H7 (cell line): ENCODE measurements around the gene CBL. TPM values are rescaled to one million over a fixed set of nuclear protein-coding genes. Genes with fewer than 3 reads are reported as not detected.
A peak's percentile ranks its signal among the peaks of the same experiment; 100 is the strongest.
"Not testable (repeated sequence)": the region's sequence is repeated elsewhere in the genome, so short reads cannot be mapped to it uniquely, and the experiment has no call there.

Experiments used
- DNase-seq: peaks from one replicate; pipeline ENCODE4 v3.0.0; 2012
- H3K27me3 ChIP-seq: 2 replicates; pipeline ENCODE4 v1.6.0; 2011; ENCODE audit warnings: mild to moderate bottlenecking, low read length; ENCODE audit not compliant: control insufficient read depth, insufficient read depth
- H3K36me3 ChIP-seq: replicated peaks from 2 replicates; pipeline ENCODE4 v1.5.1; 2011; ENCODE audit warnings: low read length; ENCODE audit not compliant: control insufficient read depth, insufficient read depth
- H3K4me3 ChIP-seq: 2 replicates; pipeline ENCODE4 v1.5.1; 2011; ENCODE audit warnings: low read depth, mild to moderate bottlenecking, control low read depth, low read length, moderate library complexity; ENCODE audit not compliant: insufficient read depth
- total RNA-seq: library from RNA; depleted of rRNA; stranded (reverse); fragments of >200 nt; shearing (Covaris generic); gene quantifications from 2 replicates; pipeline ENCODE4 v1.2.3, GENCODE V29; 2014

CBL gene
- total RNA-seq, 1 experiment from 2014 or later, result 16.1 TPM

GRCh38 chr11:119178166-119178680 lies 27.9 kb upstream of the CBL start:
- no peak overlapping the region for H3K4me3 ChIP-seq
- peaks cover 1% of the 10 kb centered on the region for H3K36me3 ChIP-seq
- DNase-seq, result no peak
- no peaks in the 10 kb centered on the region for H3K27me3 ChIP-seq

GRCh38 chr11:119179342-119179741 lies 26.8 kb upstream of the CBL start:
- Histone ChIP-seq H3K27me3 (no peaks in the 10 kb centered on the region), H3K36me3 (peaks cover 1% of the 10 kb centered on the region), H3K4me3 (no peak overlapping the region)
- DNase-seq, result no peak

- no peak overlapping the region for H3K4me3 ChIP-seq
- DNase-seq, result no peak
- H3K27me3 ChIP-seq, result no peaks in the 10 kb centered on the region
- peaks cover under 1% of the 10 kb centered on the region for H3K36me3 ChIP-seq
Measured at GRCh38 chr11:119179983-119180382, 26.2 kb upstream of the CBL start.

GRCh38 chr11:119180729-119181676 lies 25.1 kb upstream of the CBL start:
- DNase-seq, result no peak
- Histone ChIP-seq H3K4me3 (no peak overlapping the region), H3K36me3 (no peaks in the 10 kb centered on the region), H3K27me3 (no peaks in the 10 kb centered on the region)

DNA sequence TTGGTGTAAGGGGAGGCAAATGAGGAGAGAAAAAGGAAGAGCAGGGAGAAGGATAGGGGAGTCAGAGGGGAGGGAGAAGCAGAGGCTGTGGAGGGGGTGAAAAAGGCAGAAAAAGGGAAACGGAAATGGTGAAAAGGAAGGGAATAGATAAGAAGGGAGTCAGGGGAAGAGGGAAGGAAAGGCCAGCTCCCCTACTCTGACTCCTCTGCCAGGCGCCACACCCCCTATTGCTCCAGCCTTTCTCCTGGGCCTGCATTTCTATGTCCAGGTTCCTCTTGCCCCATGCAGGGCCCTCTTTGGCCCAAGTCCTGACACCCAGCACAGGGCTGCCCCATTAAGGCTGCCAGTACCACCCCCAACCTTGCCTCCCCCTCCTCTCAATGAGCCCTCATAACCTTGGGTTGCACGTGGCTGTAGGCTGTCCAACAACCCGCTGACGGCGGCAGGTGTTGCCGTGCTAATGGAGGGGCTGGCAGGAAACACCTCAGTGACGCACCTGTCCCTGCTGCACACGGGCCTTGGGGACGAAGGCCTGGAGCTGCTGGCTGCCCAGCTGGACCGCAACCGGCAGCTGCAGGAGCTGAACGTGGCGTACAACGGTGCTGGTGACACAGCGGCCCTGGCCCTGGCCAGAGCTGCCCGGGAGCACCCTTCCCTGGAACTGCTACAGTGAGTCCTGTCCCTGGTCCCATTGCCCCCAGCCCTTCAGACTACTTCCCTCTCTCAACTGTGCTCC lies 24.3 kb upstream of the CBL start:
- no peaks in the 10 kb centered on the region for H3K27me3 ChIP-seq
- DNase-seq, result no peak
- no peak overlapping the region for H3K4me3 ChIP-seq
- no peaks in the 10 kb centered on the region for H3K36me3 ChIP-seq

DNA sequence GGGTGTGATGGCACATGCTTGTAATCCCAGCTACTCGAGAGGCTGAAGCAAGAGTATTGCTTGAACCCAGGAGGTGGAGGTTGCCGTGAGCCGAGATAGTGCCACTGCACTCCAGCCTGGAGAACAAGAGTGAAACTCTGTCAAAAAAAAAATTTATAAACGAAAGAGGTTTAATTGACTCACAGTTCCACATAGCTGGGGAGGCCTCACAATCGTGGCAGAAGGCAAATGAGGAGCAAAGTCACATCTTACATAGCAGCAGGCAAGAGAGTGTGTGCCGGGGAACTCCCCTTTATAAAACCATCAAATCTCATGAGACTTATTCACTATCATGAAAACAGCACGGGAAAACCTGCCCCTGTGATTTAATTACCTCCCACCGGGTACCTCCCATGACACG lies 21.7 kb upstream of the CBL start:
- H3K27me3 ChIP-seq, H3K4me3 ChIP-seq, H3K36me3 ChIP-seq, DNase-seq: not testable (repeated sequence)

DNA sequence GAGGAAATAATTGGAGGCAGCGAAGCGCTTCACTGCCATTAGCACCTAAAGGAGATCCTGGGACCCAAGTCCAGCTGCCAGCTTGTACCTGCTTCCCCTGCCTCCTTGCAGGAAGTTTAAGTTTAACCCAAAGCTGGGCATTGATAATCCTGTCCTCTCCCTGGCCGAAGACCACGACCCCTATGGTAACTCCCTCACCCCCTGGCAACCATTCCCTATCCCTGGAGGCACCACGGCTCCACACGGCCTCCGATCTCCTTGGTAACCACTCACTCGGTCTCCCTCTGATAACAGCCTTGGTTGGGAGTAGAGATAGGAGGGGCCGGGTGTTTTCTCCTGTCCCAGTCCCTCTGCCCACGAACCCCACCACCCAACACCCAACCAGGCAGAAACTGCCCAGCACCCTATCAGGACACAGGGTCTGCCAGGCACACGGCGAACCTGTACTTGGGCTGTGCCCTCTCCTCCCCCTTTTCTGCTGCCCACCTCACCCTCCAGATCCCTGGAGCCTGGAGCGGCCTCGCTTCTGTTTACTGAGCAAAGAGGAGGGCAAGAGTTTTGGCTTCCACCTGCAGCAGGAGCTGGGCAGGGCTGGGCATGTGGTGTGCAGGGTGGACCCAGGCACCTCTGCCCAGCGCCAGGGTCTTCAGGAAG lies 20.0 kb upstream of the CBL start:
- Histone ChIP-seq H3K36me3 (no peaks in the 10 kb centered on the region), H3K27me3 (no peaks in the 10 kb centered on the region), H3K4me3 (no peak overlapping the region)
- DNase-seq, result peak; percentile 56

DNA sequence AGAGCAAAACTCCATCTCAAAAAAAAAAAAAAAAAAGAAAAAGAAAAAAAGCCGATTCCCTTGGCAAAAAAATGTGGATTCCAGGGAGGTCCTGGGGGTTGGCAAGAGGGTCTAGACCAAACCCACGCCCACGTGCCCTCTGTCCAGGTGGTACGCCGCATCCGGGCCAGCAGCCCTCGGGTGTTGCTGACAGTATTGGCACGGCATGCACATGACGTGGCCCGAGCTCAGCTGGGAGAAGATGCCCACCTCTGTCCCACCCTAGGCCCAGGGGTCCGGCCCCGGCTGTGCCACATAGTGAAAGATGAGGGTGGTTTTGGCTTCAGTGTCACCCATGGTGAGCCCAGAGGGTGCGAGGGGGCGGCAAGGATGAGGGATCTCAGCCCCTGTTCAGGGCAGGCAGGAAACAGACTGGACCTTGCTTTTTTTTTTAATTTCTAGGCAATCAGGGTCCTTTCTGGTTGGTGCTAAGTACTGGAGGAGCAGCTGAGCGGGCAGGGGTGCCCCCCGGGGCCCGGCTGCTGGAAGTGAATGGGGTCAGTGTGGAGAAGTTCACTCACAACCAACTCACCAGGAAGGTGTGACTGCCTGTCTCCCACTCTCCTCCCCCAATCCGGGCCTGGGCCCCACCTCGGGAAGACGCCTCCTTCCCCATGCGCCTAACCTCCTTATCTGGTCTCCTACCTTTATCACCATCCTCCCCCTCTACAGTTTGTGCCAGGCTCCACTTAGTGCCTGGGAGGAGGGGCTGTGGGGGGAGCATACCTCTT lies 18.8 kb upstream of the CBL start:
- H3K36me3 ChIP-seq, result no peaks in the 10 kb centered on the region
- no peak overlapping the region for H3K4me3 ChIP-seq
- peak; percentile 54 for DNase-seq
- no peaks in the 10 kb centered on the region for H3K27me3 ChIP-seq

- no peak overlapping the region for H3K4me3 ChIP-seq
- no peaks in the 10 kb centered on the region for H3K27me3 ChIP-seq
- H3K36me3 ChIP-seq, result no peaks in the 10 kb centered on the region
- peak; percentile 53 for DNase-seq
Measured at GRCh38 chr11:119188067-119188466, 18.1 kb upstream of the CBL start.

- no peaks in the 10 kb centered on the region for H3K27me3 ChIP-seq
- H3K4me3 ChIP-seq, result no peak overlapping the region
- no peaks in the 10 kb centered on the region for H3K36me3 ChIP-seq
- DNase-seq, result peak; percentile 39
Measured at GRCh38 chr11:119188887-119189286, 17.3 kb upstream of the CBL start.

DNA sequence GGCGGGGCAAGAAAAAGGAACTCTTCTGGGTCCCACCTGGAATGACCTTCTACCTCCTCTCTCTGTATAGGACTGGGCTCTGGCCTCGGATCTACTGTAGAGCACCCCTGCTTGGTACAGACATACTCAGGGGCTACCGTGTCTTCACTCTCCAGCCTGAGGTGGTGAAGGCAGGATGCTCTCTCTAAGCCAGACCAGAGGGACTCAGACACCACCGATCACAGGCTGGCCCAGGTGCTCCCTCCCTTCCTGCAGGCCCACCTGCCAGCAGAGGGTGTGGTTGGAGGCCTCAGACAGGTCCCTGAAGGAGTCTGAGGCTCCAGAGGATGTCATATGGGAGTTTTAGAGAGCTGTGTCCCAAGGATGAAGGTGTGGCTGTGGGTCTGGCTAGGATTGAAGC lies 16.7 kb upstream of the CBL start:
- Histone ChIP-seq H3K27me3 (no peaks in the 10 kb centered on the region), H3K36me3 (no peaks in the 10 kb centered on the region), H3K4me3 (no peak overlapping the region)
- peak; percentile 52 for DNase-seq

DNA sequence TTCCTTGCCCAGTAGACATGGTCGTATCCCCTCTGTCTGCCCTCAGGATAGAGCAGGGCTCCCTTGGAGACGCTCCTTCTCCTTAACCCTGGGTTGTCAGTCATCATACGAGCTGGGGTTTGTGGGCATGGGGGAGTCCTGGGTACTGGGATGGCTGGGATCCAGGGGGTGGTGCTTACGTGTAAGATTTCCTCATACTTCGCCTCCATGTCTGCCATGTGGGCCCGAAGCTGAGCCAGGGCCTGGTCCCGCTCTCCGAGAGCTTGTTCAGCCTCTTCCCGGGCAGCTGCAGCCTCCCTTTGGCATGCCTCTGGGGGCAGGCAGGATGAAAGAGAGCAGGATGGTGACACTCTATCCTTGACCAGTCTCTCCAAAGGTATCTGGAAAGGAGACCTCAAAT lies 15.6 kb upstream of the CBL start:
- H3K27me3 ChIP-seq, result no peaks in the 10 kb centered on the region
- no peak overlapping the region for H3K4me3 ChIP-seq
- H3K36me3 ChIP-seq, result no peaks in the 10 kb centered on the region
- DNase-seq, result peak; percentile 41

DNA sequence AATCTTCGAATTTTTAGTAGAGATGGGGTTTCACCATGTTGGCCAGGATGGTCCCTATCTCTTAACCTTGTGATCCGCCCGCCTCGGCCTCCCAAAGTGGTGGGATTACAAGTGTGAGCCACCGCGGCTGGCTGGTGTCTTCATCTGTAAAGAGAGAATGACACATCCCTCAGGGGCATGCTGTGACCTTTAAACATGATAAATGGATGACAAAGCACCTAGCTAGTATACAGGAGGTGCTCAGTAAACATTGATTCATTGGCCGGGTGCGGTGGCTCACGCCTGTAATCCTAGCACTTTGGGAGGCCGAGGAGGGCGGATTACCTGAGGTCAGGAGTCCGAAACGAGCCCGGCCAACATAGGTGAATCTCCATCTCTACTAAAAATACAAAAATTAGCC lies 14.9 kb upstream of the CBL start:
- not testable (repeated sequence) for H3K27me3 ChIP-seq, DNase-seq, H3K36me3 ChIP-seq, H3K4me3 ChIP-seq

DNA sequence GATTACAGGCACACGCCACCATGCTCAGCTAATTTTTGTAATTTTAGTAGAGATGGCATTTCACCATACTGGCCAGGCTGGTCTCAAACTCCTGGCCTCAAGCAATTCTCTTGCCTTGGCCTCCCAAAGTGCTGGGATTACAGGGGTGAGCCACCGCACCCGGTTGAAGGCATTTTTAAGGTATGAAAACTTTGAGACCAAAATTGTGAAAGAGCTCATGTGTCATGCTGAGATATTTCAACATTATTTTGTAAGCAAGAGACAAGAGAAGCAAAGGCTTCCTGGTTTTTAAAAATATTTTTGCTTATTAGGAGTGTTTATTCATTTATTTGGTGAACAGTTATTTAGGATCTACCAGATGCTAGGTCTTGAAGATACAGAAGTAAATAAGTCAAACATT lies 14.0 kb upstream of the CBL start:
- DNase-seq, result no peak
- Histone ChIP-seq H3K27me3 (no peaks in the 10 kb centered on the region), H3K4me3 (no peak overlapping the region), H3K36me3 (no peaks in the 10 kb centered on the region)
